ENCODE measurements around the gene ARL8B. TPM values are rescaled to one million over a fixed set of nuclear protein-coding genes. Genes with fewer than 3 reads are reported as not detected.

ARL8B gene
- polyA plus RNA-seq, 1 donor (not counting 4 experiments of a cell fraction or from before 2014, with no cell fraction given) = 102 TPM

GRCh38 chr3:5102532-5102931 is 19.6 kb upstream of the ARL8B start:
- TF ChIP-seq EZH2 (IDR thresholded peaks at IDR 0.05; ENCODE audit: low read length) = no peak
- TF ChIP-seq CTCF (optimal IDR thresholded peaks at IDR 0.05 in 1 of 3, IDR thresholded peaks at IDR 0.05 in 1 of 3, conservative IDR thresholded peaks at IDR 0.05 in 1 of 3; ENCODE audit: extremely low read depth in 1 of 3, insufficient read depth in 2 of 3, low read length in 3 of 3) = no peak
- Histone ChIP-seq H3K27ac (ENCODE audit: control insufficient read depth, insufficient read depth, low read length) (no peak overlapping the region), H3K9ac (ENCODE audit: control insufficient read depth, extremely low read depth, insufficient read depth, low read length) (no peak overlapping the region), H3K27me3 (ENCODE audit: control insufficient read depth, extremely low read depth, insufficient read depth, low read length) (no peaks in the 10 kb centered on the region), H3K9me1 (ENCODE audit: control insufficient read depth, extremely low read depth, insufficient read depth, low read length) (no peaks in the 10 kb centered on the region), H2AFZ (ENCODE audit: control insufficient read depth, low read length) (no peak overlapping the region), H3K36me3 (ENCODE audit: control insufficient read depth in 2 of 2, extremely low read depth in 1 of 2, insufficient read depth in 2 of 2, low read length in 2 of 2) (no peaks in the 10 kb centered on the region), H3K4me1 (ENCODE audit: control insufficient read depth, extremely low read depth, insufficient read depth, low read length) (no peaks in the 10 kb centered on the region), H3K9me3 (ENCODE audit: control insufficient read depth, low read depth, low read length) (no peaks in the 10 kb centered on the region), H3K79me2 (ENCODE audit: control insufficient read depth, insufficient read depth, low read length) (no peaks in the 10 kb centered on the region), H3K4me2 (ENCODE audit: control insufficient read depth, extremely low read depth, insufficient read depth, low read depth, low read length) (no peak overlapping the region), H3K4me3 (ENCODE audit: control insufficient read depth in 2 of 3, extremely low read depth in 1 of 3, insufficient read depth in 2 of 3, low read depth in 1 of 3, low read length in 3 of 3) (no peak overlapping the region), H4K20me1 (ENCODE audit: control insufficient read depth, extremely low read depth, insufficient read depth, low read length) (no peaks in the 10 kb centered on the region)
- dilution Hi-C loops (cut with MboI; ENCODE audit: extremely low pct_ligation_motif_present, low sequenced_read_pairs) = loop anchor here (5.0 kb wide), 1 partner anchor 40 kb away; no protein-coding TSS in a partner anchor
- no peak for FAIRE-seq
- DNase-seq (ENCODE audit: low read depth, low spot score) = no peak

GRCh38 chr3:5103743-5104142 is 18.3 kb upstream of the ARL8B start:
- H3K27me3 ChIP-seq (ENCODE audit: control insufficient read depth, extremely low read depth, insufficient read depth, low read length) = no peaks in the 10 kb centered on the region
- H3K9me1 ChIP-seq (ENCODE audit: control insufficient read depth, extremely low read depth, insufficient read depth, low read length) = no peaks in the 10 kb centered on the region
- H3K4me2 ChIP-seq (ENCODE audit: control insufficient read depth, extremely low read depth, insufficient read depth, low read depth, low read length) = no peak overlapping the region
- no peak overlapping the region for H2AFZ ChIP-seq (ENCODE audit: control insufficient read depth, low read length)
- TF ChIP-seq CTCF (optimal IDR thresholded peaks at IDR 0.05 in 1 of 3, IDR thresholded peaks at IDR 0.05 in 1 of 3, conservative IDR thresholded peaks at IDR 0.05 in 1 of 3; ENCODE audit: extremely low read depth in 1 of 3, insufficient read depth in 2 of 3, low read length in 3 of 3) = no peak
- TF ChIP-seq EZH2 (IDR thresholded peaks at IDR 0.05; ENCODE audit: low read length) = no peak
- H3K79me2 ChIP-seq (ENCODE audit: control insufficient read depth, insufficient read depth, low read length) = no peaks in the 10 kb centered on the region
- FAIRE-seq (no peak), DNase-seq (ENCODE audit: low read depth, low spot score) (no peak)
- dilution Hi-C loops (cut with MboI; ENCODE audit: extremely low pct_ligation_motif_present, low sequenced_read_pairs) = loop anchor here (5.0 kb wide), 1 partner anchor 39 kb away; no protein-coding TSS in a partner anchor
- H3K4me1 ChIP-seq (ENCODE audit: control insufficient read depth, extremely low read depth, insufficient read depth, low read length) = no peaks in the 10 kb centered on the region
- no peaks in the 10 kb centered on the region for H3K9me3 ChIP-seq (ENCODE audit: control insufficient read depth, low read depth, low read length)
- no peak overlapping the region for H3K9ac ChIP-seq (ENCODE audit: control insufficient read depth, extremely low read depth, insufficient read depth, low read length)
- H3K27ac ChIP-seq (ENCODE audit: control insufficient read depth, insufficient read depth, low read length) = no peak overlapping the region
- no peaks in the 10 kb centered on the region for H4K20me1 ChIP-seq (ENCODE audit: control insufficient read depth, extremely low read depth, insufficient read depth, low read length)
- H3K4me3 ChIP-seq (ENCODE audit: control insufficient read depth in 2 of 3, extremely low read depth in 1 of 3, insufficient read depth in 2 of 3, low read depth in 1 of 3, low read length in 3 of 3) = no peak overlapping the region
- H3K36me3 ChIP-seq (ENCODE audit: control insufficient read depth in 2 of 2, extremely low read depth in 1 of 2, insufficient read depth in 2 of 2, low read length in 2 of 2) = no peaks in the 10 kb centered on the region

All from keratinocyte (primary cell).